GM18499 (cell line): ENCODE results near the gene TCFL5.

Experiments used
- ATAC-seq: cut with Tn5 transposase; IDR thresholded peaks from one replicate; pipeline ENCODE4 v1.9.1; 2021; ENCODE audit warnings: moderate number of reproducible peaks; ENCODE audit not compliant: insufficient read depth, unreplicated experiment

The TCFL5 gene

DNA sequence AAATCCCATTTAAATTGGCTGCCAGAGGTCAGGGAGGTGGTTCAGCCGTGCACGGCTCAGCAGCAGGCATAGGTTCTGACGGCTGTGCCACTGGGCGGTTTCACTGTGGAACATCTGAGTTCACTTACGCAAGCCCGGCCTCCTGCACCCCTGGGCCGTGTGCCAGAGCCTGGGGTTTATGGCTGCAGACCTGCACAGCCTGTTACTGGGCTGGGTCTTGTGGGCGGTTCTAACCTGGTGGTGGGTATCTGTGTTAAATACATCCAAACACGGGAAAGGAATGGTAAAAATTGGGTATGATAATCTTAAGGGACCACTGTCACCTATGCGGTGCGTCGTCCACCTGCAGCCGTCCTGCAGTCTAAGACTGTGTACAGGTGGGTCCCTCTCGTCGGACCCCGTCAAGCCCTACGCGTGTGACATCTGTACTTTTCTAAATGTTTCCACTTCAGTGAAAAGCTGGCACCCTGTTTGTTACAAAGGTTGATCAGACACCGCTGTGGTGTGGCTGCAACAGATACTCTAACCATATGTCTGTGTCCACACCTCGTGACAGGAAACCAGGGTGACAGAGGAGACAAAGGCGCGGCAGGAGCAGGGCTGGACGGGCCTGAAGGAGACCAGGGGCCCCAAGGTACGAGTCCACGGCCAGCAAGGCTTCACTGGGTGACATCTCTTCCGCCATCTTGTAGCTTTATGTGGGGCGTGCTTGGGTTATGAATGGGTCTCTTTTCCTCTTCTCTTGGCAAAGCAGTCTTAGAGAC, 23.3 kb downstream of the TCFL5 start:
- no peak for ATAC-seq

- no peak for ATAC-seq
Observed at GRCh38 chr20:62837790-62838127, 23.9 kb downstream of the TCFL5 start.

GRCh38 chr20:62836967-62837490, 24.6 kb downstream of the TCFL5 start:
- no peak for ATAC-seq

GRCh38 chr20:62835931-62836861, 25.4 kb downstream of the TCFL5 start:
- no peak for ATAC-seq

DNA sequence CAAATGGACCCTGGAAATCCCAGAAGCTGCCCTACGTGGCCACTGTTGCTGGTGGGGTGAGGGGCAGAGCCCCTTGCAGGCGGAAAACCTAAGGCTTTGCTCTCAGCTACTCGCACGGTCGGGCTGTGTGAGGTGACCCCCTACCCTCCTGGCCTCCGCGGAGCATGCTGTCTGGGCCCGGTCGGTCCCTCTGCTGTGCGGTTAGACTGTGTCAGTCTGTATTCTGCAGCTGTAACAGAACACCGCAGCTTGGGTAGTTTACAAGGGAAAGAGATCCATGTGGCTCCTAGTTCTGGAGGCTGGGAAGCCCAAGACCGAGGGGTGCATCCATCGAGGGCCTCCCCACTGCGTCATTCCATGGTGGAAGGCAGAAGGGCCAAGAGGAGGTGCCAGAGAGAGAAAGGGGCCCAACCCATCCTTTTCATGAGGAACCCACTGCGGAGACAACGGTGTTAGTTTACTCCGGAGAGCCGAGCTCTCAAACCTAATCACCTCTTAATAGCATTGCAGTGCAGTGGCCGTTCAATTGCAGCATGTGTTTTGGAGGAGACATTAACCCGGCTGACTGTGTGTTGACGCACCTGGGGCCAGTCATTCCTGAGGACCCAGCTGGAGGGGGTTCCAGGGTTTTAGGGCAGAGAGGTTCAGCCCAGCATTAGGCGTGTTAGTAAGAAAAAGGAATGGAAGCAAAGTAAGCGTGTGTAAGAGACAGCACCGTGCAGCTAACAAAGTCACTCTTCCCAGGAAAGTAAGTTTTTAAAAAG, 26.5 kb downstream of the TCFL5 start:
- no peak for ATAC-seq

DNA sequence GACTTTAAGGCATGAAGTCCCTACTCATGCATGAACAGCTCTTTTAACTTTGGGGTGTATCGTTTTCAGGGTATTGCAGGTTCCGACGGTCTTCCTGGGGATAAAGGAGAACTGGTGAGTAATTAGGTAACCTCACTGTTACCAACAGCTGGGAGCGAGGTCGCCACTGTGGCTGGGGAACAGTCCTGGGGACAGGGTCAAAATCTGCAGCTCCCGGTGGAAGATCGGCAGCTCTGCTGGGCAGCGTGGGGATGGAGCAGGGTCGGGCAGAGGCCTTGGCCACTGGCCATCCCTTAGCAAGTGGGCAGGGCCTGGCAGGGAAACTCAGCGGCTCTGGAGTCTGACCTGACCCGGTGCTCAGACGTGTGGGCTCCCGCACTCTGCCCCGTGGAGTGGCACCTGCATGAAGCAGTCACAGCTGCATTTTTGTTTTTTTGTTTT, 28.7 kb downstream of the TCFL5 start:
- no peak for ATAC-seq

DNA sequence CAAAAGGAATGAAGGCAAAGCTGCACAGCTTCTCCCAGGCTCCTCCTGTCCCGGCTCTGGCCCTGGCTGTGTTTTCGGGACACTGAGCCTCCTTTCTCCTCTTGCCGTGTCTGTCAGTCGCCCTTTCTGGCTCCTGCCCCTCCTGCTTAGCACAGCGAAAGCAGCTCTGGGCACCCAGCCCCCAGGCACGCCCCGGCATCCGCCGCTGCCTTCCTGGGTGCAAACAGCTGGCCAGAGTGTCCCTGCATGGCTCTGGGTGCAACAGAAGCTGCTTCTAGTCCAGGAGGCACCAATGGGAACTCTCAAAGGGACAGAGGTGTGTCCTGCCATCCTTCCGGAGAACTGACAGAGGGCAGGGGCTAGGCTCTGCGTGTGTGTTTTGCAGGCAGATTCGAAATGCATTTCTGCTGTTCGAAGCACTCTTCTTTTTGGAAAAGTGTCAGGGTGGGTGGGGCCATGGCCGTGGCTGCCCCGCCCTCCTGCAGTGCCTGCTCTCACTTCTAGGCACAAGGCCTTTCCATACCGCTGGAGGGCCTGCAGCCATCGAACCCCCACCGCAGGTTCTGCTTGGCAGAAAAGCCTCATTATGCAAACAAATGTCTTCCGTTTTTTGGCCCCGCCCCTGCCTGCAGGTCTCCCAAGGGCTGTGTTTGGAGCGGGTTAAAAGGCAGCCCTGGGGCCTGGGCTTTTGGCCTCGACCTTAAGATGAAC, 29.3 kb downstream of the TCFL5 start:
- ATAC-seq = no peak

DNA sequence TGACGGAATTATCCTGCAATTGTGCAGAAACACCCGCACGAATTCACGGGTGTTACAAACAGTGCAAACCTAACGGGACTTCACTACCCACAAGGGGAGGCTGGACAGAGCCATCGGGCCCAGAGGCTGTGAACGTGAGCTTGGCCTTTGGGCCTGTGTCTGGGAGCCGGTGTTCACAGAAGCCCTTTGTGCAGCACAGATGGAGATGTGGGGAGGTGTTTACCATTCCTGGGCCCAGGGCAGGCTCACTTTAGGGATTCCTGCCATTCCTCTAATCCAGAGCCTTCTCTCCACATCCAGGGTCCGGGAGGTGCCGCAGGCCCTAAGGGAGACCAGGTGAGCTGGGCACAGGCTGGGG, 29.8 kb downstream of the TCFL5 start:
- ATAC-seq = no peak

- no peak for ATAC-seq
Observed at GRCh38 chr20:62831361-62831788, 30.2 kb downstream of the TCFL5 start.

- ATAC-seq = no peak
Observed at GRCh38 chr20:62830821-62831220, 30.8 kb downstream of the TCFL5 start.

DNA sequence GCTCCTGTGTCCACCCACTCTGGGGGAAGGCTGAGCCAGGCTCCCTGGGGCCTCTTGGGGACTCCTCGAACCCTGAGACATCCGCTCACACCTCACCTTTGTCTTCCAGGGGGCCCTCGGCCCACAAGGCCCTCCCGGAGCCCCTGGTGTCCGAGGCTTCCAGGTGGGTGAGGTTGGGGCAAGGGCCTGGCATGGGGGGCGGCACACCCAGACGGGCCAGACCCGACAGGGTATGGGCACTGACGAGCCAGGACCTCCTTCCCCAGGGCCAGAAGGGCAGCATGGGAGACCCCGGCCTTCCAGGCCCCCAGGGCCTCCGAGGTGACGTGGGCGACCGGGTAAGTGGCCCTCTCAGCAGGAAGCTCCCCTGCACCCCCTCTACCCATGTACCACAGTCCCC, 31.4 kb downstream of the TCFL5 start:
- no peak for ATAC-seq

GRCh38 chr20:62829231-62830230, 32.1 kb downstream of the TCFL5 start:
- no peak for ATAC-seq

- ATAC-seq = no peak
Observed at GRCh38 chr20:62828511-62829230, 33.0 kb downstream of the TCFL5 start.

- no peak for ATAC-seq
Observed at GRCh38 chr20:62828051-62828450, 33.6 kb downstream of the TCFL5 start.

DNA sequence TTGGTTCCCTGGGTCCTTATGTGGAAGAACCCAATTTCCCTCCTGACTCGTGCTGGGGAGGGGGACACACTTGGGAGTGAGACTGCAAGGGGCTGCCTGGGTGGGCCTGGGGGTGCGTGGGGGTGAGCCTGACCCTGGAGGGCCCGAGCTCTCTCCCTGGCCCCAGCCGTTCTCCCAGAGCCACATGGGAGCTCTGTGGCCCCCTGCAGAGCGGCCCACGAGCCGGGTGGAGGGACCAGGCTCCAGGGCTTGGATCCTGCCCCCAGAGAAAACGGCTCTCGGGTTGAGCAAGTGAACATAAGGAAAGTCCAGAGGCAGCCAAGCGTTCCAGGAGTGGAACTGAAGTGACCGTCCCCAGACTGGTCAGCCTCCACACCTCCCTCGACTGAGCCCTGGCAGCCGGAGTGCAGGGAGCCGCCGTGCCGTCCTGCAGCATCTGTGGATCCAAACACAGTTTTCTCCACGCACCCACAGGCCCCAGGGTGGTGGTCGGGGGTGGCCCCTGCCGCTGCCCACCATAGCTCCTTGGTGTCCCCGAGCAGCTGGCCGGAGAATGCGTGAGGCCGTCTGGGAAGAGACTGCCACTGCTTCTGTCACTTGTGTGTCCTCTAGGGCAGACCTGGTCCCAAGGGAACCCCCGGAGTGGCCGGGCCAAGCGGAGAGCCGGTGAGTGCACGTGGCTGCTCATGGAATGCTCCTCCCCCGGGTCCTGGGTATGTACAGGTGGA, 34.1 kb downstream of the TCFL5 start:
- no peak for ATAC-seq

- ATAC-seq = no peak
Observed at GRCh38 chr20:62826646-62827310, 34.8 kb downstream of the TCFL5 start.
